Kidney tubule cell (primary cell): ENCODE measurements around the gene HOXB6.

ENCODE experiments used
- DNase-seq: peaks from one replicate; pipeline ENCODE4 v3.0.0-alpha.2; 2018; ENCODE audit warnings: low spot score

Gene HOXB6

DNA sequence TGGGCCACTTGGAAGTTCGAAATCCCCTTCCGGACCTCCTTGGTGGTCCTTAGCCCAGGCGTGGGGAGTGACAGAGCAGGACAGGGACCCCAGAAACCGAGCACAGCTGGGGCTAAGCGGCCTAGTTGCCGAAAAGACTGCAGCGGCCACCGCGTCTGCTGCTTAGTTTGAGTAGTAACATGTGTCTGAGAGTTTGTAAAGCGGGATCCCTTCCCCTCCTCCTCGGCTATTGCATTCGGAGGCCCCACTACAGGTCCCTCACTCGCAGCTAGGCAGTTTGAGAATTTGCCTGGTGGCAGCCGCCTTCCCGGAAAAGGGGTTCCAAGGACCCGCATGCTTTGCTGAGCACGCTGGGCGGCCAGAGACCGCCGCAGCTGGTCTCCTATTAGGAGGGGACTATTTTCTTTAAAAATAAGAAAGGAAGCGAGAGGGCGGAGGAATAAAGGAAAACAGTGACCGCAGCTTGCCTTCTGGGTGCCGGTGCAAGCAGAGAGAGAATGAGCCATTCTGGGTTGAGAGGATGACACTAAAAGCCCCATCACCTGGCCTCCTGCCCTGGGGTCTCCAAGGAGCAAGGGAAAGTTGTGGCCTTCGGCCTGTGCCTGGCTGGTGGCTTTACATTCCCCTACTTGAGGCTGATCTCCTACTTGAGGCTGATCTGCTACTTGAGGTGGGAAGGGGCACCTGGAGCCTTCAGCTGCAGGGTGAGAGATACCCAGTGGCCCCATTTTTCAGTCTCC, 10.1 kb downstream of the HOXB6 start:
- no peak for DNase-seq

DNA sequence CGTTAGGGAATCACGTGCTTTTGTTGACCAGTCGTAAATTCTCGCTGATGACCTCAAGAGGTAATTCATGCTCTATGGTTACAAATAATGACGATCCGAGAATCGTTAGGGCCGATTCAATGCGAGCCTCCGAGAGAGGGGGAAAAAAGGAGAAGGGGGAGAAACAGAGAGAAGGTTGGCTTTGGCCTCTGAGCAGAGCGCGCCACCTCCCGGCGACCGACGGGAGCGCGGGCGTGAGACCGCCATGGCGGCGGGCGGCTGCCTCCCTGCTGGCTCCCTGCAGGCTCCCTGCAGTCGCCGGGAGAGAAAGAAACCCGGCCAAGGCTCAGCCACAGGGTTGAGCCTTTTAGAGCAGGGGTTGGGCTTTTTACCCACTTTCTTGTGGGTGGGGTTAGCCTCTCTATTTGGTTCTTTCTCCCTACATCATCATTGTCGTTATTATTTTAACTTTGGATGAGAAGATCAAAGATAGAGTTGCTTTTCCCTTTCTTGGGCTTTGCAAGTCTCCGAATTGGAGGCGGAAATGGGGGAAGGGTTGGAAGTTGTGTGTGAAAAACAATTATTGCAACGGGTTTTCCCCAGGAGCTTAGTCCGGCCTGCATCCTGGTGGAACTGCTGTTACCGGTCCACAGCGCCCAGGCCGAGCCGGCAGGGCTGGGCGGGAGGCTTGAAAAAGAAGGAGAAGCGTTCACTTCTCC, 10.8 kb downstream of the HOXB6 start:
- peak; percentile 91 for DNase-seq

- peak; percentile 45 for DNase-seq
These were observed 11.5 kb downstream of the HOXB6 start, which contains the start of gene HOXB5 for GRCh38 chr17:48593126-48593829. Gene HOXB5 (minus strand): TSS chr17:48593779. CDS start chr17:48593682, 97 bp downstream.

DNA sequence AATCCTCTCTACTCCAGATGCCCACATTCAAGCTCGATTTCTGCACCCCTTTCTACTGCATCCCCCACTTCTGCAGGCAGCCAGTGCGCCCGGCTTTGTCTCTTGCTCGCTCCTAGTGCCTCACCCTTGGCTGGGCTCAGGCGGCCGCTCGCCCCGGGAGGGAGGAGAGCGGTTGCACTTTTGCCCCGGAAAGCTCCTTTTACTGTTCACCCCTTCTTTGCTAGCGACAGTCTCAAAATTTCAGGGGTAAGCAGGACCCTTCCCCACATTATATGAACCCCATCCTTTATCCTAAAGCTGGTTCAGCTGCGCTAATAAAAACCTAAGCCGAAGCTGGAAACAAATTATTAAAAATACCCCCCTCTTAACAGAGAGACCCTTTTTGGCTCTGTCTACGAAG, 12.2 kb downstream of the HOXB6 start:
- no peak for DNase-seq

- DNase-seq: no peak
These were observed 12.7 kb downstream of the HOXB6 start for GRCh38 chr17:48592057-48592514.

DNA sequence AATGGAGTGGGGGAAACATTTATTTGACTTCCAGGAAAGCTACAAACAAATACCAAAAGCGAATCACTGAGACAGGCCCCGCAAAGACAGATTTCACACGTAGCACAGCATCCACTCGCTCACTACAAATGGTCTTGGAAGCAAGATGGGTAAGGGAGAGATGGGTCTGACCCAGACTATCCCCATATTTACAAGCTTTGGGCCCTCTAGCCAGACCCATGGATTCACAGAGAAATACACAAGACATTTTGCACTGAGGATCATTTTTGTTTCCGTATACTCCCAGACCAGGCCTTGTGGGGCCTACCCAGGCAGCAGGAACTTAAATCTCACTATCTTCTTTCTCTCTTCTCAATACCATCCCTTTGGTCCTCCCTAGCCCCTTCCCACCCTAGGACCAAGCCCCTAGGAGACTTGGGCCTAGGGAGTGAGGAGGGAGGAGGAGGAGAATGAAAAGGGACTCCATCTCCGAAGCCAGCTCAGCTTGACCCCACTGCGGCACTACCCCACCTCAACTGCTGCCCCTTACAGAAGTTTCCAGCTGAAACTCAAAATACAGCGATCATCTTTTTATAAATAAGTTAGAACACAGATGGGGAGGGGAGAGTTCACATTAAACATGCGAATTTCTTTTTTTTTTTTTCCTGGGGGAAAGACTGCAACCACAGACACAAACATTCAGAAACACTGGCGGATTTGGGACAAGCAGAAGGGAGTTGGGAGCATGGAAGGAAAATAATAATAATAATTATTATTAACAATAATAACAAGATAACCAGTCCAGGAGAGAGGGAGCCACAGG, 13.3 kb downstream of the HOXB6 start:
- no peak for DNase-seq

- DNase-seq: no peak
These were observed 14.1 kb downstream of the HOXB6 start for GRCh38 chr17:48590607-48591161.

- DNase-seq: no peak
These were observed 14.8 kb downstream of the HOXB6 start, which contains the start of gene HOXB3 for GRCh38 chr17:48589831-48590606. Gene HOXB3 (minus strand): TSS chr17:48590241. CDS start chr17:48552474, 37,767 bp downstream.

DNA sequence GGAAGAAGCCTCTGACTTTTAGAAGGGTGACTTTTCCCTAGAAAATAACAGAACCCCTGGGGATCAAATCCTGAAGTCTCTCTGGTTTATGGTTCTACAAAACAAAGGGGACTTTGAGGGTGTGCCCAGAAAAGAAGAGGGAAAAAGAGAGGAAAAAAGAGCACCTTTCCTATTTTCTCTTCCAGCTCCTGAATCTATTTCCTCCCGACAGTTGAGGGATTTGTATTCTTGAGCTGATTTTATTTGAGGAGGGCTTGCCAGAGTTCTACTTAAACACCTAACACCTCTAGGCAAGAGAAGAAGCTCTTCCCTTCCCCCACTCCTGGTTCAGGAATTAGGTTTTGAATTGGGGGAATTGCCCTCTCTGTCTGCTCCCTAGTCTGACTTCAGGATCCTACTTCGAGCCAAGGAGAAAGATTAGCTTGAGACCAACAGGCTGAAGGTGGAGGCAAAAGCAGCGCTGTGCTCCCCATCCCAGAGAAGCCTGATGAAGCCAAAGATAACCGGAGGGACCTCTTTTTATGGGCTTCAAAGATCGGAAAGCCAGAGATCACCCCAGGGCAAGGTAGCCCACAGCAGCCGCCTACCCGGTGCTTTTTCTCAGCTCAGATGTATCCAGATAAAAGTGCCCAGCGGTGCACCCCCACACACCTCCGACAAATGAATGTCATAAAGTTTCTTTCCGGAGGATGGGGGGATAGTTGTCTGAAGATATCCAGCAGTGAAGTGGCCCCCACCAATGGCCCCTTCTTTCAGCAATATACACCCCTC, 15.5 kb downstream of the HOXB6 start:
- no peak for DNase-seq

DNA sequence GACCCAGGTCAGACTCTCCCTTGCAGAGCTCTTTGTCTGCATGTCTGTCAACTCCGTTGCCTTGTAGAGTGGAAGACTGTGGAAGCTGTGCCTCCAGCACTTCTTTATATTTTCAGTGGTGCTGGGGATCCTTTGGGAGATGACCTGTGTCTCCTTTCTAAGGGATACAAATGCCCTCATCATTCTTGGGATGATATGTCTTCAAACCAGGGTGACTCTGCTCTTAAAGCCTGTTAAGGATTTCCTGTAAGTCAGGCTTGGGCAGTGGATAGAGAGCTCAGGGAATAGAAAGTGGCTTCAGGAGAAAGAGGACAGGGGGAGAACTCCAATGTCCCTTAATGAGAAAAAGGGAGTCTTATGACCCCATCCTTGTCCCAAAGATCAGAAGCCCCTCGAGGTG, 16.3 kb downstream of the HOXB6 start:
- no peak for DNase-seq

DNA sequence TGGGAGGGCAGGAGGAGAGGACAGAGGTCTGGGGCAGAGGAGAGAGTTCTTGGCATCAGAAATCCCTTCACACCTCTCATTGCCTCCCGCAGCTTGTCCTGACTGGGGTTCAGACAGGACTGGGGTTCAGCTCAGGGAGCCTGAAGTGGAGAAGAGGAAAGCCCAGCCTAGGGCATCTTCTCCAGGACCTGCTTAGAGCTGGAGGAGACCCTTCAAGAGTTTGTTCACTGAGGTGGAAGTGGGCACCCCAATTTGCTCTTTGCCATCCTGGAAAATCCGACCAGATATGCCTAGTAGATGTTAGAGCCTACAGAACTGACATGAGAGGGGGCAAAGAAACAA, 16.7 kb downstream of the HOXB6 start:
- DNase-seq: no peak

DNA sequence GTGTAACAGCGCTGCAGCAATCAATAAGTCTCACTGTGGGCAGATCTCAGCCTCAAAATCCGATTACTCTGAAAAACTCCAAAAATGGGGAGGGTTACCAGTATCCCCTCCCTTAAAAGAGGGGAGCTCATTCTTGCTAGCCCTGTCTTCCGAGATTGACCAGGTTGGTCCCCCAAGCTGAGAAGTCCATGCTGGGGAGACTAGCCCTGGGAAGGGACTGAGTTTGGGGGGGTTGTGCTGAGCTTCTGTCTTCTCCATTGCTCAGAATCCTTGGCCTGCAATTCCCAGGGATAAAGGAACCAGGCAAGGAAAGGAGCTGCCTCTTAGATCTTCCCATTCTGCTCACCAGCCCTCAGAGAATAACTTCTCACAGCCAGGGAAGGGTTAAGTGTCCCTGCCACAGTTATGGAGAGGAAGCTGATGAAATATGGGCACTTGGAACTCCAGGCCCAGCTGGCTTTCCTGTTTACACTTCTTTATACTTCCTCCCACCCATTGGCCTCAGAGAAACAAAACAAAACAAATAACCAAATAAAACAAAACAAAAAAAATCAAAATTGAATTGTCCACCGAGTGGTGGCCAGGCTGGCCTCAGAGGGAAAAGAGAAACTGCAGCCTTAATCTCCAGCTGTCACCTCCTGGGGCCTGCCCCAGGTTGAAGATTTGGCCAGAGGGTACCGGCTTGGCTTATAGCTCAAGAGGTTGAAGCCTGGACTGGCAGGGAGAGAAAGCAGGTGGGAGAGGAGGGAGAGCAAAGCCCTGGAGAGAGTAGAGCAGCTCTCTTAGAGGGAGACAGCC, 17.3 kb downstream of the HOXB6 start:
- no peak for DNase-seq

DNA sequence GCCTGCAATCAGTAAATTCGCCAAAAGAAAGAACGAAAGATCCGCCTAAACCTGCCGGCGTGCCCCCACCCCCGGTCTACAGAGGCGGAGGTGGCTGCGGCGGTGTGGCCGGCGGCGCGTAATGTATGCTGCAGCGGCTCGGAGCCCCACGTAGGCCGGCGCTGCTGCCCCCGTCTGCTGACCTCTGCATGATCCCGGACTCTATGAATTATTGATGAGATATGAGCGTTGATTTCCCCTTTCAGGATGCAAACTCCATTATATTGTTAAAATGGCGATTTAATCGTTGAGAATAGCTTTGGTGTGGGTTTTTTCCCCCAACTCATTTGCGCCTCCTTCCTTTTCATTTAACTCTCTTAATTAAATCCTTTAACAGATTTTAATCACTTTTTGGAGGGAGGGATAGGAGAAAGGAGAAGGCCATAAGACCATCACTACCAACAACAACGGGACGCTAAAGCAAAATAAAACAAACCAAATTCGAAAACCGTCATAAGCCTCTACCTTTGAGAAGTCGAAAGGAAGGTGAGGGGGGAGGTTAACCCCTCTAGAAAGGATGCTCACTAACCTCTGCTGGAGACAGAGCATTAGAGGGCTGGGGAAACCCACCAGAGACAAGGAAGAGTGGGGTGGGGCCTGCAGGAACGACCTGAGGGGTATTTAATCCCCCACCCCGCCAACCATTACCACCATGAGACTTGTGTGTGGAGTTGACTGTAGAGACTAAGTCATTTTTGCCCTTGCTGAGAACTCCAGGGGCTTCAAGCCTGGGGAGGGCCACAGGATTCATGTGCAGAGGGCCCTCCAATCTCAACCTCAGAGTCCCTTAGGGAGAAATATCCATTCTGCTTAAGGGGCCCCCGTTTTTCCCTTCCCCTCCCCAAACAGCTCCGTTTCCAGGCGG, 18.2 kb downstream of the HOXB6 start:
- DNase-seq: peak; percentile 74

- no peak for DNase-seq
These were observed 20.5 kb downstream of the HOXB6 start for GRCh38 chr17:48584223-48584741.

DNA sequence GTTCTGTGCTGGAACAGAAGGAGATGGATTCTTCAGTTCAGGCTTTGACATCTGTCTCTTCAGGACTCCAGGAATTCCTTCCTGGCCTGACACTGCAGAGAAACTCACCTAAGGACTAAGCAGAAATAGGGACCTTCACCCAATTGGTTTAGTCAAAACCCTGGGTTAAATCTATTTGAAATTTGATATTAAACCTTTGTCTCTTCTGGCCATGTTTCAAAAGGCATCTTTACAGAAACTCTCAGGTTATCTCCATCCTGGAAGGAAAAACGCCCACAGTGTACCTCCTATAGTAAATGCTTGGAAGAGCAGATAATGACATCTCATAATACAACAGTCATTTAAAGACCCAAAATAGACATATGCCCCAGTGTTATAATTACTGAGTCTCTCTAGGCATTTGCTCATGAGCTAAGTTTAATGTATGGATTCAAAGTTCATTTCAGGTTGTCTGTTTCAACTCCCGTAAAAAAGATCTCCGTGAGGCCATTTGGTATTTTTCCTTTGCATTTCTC, 21.0 kb downstream of the HOXB6 start:
- no peak for DNase-seq

DNA sequence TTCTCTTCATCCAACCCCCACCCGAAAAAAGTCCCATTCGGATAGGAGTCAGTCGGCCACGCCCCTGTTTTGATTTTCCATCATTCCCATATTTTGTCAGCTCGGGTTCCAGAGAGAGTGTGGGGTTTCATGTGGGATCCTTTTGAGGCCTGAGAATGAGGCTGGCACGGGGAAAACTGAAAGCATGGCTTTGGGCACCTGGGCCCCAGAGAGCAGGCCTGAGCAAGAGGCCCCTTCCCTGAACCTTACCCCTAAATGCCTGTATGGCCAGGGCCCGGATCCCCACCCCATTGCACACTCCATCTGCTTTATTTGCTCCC, 22.1 kb downstream of the HOXB6 start:
- no peak for DNase-seq

- no peak for DNase-seq
These were observed 24.8 kb downstream of the HOXB6 start for GRCh38 chr17:48579760-48580554.
